IPS-15b (cell line): ENCODE measurements around the gene LIMS2.

Source experiments
- H3K27me3 ChIP-seq: one replicate; pipeline ENCODE4 v1.6.1; 2013; ENCODE audit warnings: low read length; ENCODE audit not compliant: control insufficient read depth, insufficient read depth
- H3K36me3 ChIP-seq: one replicate; pipeline ENCODE4 v1.6.1; 2013; ENCODE audit warnings: low read length; ENCODE audit not compliant: control insufficient read depth, insufficient read depth
- H3K4me1 ChIP-seq: one replicate; pipeline ENCODE4 v1.6.1; 2013; ENCODE audit warnings: mild to moderate bottlenecking, low read length; ENCODE audit not compliant: control insufficient read depth, insufficient read depth
- H3K4me3 ChIP-seq: one replicate; pipeline ENCODE4 v1.5.1; 2013; ENCODE audit warnings: low read depth, low read length
- H3K9ac ChIP-seq: one replicate; pipeline ENCODE4 v1.6.1; 2013; ENCODE audit warnings: low read depth, mild to moderate bottlenecking, low read length
- H3K9me3 ChIP-seq: one replicate; pipeline ENCODE4 v1.6.1; 2013; ENCODE audit warnings: mild to moderate bottlenecking, low read length; ENCODE audit not compliant: control insufficient read depth, insufficient read depth

LIMS2 gene

DNA sequence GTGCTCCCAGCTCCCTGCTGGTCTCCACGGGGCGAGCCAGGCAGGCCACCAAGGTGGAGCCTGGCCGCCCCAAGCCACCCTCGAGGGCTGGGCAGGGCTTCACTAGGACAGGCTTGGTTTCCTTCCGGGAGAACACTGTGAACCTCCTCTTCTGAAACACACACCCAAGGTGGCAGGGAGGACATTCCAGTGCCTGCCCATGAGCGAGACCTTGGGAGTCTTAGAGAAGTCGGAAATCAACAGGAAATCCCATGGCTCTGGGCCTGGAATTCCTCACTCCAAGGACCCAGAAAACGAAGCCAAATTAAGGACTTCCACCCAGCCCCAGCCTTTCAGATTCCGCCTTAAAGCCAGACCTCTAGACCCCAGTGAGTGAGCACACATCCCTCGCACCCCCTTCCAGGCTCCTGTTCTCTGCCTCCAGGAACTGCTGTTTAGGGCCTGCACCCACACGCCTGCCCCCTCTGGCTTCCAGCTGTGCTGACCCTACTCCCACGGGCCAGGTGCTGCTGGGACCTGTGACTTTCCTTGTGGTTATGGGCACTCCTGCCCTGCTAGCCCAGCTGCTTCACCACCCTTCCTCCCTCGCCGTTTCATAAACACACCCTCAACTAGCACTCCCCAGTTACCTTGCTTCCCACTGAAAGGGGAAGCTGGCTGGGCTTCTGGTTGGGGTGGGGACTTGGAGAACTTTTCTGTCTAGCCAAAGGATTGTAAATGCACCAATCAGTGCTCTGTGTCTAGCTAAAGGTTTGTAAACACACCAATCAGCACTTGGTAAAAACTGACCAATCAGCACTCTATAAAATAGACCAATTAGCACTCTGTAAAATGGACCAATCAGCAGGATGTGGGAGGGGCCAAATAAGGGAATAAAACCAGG is 15.7 kb downstream of the LIMS2 start:
- Histone ChIP-seq H3K9me3 (no peaks in the 10 kb centered on the region), H3K4me3 (no peak overlapping the region), H3K27me3 (peaks cover 10% of the 10 kb centered on the region), H3K4me1 (no peaks in the 10 kb centered on the region), H3K36me3 (no peaks in the 10 kb centered on the region), H3K9ac (no peak overlapping the region)

DNA sequence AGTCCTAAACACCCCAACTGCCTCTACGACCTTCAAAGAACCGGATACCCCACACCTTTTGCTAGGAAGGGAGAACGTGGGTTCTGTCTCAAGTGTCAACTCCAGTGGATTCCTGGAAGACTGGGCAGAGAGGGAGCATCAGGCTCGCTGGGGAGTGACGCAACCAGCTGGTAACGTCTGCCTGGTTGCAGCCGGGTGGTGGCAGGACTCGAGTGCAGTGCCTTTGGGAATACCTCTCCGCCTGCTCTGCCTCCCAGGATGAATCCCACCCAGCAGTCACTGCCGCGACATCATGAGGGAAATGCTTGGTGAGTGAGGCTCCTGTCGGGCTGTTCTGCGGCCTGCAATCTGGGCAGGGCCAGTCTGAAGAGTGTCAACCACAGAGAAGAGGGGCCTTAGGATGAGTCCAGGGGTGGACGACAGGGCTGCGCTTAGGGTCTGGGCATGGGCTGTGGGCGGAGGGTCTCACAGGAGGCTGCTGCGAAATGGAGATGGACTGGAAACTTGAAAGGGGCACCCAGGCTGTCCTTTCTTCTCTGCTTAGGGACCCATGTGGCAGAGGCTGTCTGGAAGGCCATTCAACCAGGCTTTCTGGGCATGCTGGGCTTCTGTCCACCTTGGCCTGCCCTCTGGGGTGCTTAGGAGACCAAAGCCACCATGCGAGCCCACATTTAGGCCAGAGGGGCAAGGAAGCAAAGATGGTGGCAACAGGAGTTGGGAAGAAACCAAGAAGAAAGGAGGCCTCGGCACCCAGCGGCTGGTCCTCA is 16.5 kb downstream of the LIMS2 start:
- no peak overlapping the region for H3K4me3 ChIP-seq
- H3K9me3 ChIP-seq, result no peaks in the 10 kb centered on the region
- no peaks in the 10 kb centered on the region for H3K36me3 ChIP-seq
- no peak overlapping the region for H3K9ac ChIP-seq
- no peaks in the 10 kb centered on the region for H3K4me1 ChIP-seq
- peaks cover 6% of the 10 kb centered on the region for H3K27me3 ChIP-seq

DNA sequence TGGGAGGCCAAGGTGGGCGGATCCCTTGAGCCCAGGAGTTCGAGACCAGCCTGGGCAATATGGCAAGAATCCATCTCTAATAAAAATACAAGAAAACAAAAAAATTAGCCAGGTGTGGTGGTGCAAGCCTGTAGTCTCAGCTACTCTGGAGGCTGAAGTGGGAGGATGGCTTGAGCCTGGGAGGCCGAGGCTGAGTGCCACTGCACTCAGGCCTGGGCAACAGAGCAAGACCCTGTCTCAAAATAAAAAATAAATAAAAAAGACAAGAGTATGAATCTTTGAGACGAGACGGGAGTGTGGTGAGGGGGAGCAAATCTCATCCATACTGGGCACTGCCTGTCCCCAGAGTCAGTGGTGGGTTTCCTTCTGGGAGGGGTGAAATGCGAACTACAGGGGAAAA is 17.2 kb downstream of the LIMS2 start:
- Histone ChIP-seq H3K4me3 (no peak overlapping the region), H3K4me1 (no peaks in the 10 kb centered on the region), H3K36me3 (no peaks in the 10 kb centered on the region), H3K9ac (no peak overlapping the region), H3K9me3 (no peaks in the 10 kb centered on the region), H3K27me3 (peaks cover under 1% of the 10 kb centered on the region)

DNA sequence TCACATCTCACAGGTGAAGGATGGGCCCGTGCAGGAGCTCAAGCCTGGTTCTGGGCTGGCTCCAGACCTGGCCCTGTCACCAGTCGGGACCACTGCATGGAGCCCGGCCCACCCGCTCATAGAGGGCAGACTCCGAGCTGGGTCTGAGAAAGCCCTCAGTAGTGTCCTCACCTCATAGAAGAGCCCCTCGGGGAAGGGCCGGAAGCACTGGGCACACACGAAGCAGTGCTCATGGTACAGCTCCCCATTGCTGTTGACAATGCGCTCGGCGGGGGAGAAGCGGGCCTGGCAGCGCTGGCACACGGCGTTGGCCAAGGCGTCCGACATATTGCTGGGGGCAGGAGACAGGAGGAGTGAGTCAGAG is 18.1 kb downstream of the LIMS2 start:
- no peaks in the 10 kb centered on the region for H3K36me3 ChIP-seq
- no peaks in the 10 kb centered on the region for H3K4me1 ChIP-seq
- no peaks in the 10 kb centered on the region for H3K9me3 ChIP-seq
- H3K9ac ChIP-seq, result no peak overlapping the region
- H3K4me3 ChIP-seq, result no peak overlapping the region
- no peaks in the 10 kb centered on the region for H3K27me3 ChIP-seq

DNA sequence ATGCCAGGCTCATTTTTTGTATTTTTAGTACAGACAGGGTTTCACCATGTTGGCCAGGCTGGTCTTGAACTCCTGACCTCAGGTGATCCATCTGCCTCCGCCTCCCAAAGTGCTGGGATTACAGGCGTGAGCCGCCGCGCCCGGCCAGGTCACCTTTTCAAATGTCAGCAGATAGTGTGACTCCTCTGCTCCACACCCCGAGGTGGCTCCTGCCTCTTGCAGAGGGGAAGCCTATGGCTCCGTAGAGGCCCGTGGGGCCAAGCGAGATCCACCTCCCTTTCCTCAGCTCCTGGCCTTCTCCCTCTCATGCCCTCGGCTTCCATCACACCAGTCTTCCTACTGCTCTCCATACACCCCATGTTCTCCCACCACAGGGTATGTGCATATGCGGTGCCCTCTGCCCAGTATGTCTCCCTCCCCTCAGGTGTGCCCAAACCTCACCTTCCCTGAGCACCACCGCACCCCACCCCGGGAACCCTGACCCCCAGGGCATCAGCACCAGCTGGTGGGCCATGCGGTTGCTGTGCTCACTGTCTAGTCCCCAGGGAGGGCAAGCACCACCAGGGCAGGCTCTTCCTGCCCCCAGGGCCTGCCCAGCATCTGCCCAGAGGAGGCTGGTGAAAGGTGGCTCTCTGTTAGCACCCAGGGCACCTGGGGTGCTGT is 18.6 kb downstream of the LIMS2 start:
- Histone ChIP-seq H3K4me3 (no peak overlapping the region), H3K4me1 (no peaks in the 10 kb centered on the region), H3K27me3 (no peaks in the 10 kb centered on the region), H3K36me3 (no peaks in the 10 kb centered on the region), H3K9me3 (no peaks in the 10 kb centered on the region), H3K9ac (no peak overlapping the region)

DNA sequence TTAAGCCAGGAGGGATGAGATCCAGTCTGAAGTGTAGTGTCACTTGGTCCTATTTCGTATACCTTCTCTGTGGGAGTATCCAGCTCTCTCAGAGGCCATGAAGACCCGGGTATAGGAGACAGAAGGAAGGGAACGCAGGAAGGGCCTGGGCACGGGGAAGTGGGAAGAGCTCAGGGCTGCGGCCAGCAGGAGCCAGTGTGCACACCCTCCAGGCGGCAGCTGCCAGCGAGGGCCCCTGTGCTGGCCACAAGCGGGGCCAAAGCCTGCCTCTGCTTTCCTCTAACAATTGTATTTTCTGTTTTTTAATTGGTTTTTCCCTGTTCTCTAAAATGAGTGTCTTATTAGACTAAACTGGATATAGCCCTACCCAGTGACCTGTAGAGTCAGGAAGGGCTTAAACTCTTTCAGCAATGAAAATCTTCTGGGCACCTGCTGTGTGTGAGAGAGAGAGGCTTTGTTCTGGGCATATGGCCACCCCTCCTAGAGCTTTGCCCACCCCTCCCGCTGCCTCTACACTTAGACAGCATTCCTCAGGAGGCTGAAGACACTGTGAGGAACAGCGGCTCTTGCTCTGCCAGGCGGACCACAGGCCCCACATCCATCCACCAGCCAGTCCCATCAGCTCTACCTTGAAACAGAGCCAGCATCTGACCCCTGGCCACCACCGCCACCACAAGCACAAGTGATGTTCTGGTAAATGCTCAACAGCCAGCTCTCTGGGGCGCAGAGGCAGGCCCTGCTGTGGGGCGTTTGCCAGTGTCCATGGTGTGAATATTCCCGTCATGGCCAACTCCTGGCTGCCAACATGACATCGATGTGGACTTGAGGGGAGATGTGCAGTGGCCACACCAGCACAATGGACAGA is 19.9 kb downstream of the LIMS2 start:
- Histone ChIP-seq H3K4me1 (no peaks in the 10 kb centered on the region), H3K36me3 (no peaks in the 10 kb centered on the region), H3K9me3 (no peaks in the 10 kb centered on the region), H3K9ac (no peak overlapping the region), H3K4me3 (no peak overlapping the region), H3K27me3 (no peaks in the 10 kb centered on the region)

DNA sequence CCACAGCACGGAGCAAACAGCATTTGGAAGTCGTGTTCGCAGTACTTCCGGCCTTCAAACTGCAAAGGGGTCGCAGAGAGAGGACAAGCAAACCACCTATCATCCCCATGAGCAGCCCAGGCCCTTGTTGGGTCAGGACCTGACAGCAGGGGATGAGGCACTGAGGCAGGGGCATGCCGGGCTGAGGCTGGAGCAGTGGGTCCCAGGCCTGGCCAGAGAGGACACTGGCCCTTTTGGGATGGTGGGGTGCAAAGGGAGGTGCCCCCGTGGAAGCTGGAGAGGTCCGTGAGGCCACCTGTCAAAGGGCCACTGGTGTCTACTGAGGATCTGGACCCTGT is 20.5 kb downstream of the LIMS2 start:
- Histone ChIP-seq H3K4me3 (no peak overlapping the region), H3K9me3 (no peaks in the 10 kb centered on the region), H3K27me3 (no peaks in the 10 kb centered on the region), H3K36me3 (no peaks in the 10 kb centered on the region), H3K4me1 (no peaks in the 10 kb centered on the region), H3K9ac (no peak overlapping the region)

DNA sequence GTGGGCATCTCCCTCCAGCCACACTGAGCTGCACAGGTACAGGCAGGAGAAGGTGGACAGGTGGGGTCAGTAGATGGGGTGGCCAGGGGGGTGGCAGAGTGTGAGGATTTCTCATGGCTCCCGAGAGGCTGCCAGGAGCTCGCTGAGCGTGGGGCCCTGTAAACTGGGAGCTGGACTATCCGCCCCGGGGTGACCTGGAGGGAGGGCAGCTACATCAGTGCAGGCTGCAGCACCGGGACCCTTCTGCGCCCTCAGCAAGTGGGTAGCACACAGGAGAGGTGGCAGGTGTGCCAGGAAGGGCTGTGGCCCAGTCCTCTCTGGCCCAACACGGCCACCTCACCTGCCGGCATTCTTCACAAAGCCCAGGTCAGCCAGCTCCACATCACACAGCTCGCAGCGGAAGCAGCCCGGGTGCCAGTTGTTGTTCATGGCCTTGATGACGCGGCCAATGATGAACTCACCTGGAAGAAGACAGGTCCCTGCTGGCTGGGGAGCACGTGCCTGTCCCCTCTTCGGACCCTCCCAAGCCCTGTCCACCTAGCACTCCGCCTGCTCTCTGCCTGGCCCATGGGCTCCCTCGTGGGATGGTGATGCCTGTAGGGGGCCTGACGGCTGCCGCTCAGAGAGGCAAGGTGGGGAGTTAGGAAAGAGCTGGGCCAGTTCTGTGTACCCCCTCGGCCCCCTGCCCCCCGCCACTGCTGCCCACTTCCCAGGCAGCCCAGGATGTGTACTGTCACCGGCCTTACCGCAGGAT is 21.1 kb downstream of the LIMS2 start:
- Histone ChIP-seq H3K4me3 (no peak overlapping the region), H3K9ac (no peak overlapping the region), H3K36me3 (no peaks in the 10 kb centered on the region), H3K9me3 (no peaks in the 10 kb centered on the region), H3K27me3 (no peaks in the 10 kb centered on the region), H3K4me1 (no peaks in the 10 kb centered on the region)

DNA sequence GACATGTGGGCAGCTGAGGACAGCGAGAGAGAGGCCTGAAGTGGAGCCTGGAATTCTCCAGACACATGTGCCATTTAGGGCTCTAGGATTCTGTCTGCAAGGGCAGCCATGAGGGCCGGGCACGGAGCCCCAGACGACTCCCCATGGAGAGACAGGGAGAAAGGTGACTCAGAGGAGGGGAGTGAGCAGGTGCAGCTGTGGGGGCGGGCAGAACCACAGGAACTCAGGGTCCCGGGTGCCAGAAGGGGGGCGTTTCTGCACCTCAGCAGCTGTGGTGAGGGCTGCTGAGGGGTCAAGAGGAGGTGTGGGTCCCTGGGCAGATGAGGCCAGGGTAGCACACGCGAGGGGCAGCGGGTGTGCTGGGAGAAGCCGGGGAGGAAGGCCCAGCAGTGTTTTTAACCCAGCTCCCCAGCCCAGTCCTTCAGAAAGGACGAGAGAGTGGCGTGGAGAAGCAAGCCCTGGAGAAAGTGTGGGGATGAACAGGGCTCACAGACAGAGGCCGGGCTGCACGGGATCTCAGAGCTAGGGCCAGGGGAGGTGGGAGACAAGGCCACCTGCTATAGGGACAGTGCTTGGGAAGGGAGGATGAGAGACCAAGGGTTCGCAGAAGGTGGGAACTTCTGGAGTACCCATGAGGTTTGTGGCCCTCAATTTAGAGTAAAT is 21.8 kb downstream of the LIMS2 start:
- Histone ChIP-seq H3K27me3 (no peaks in the 10 kb centered on the region), H3K4me3 (no peak overlapping the region), H3K9me3 (no peaks in the 10 kb centered on the region), H3K4me1 (no peaks in the 10 kb centered on the region), H3K36me3 (no peaks in the 10 kb centered on the region), H3K9ac (no peak overlapping the region)

DNA sequence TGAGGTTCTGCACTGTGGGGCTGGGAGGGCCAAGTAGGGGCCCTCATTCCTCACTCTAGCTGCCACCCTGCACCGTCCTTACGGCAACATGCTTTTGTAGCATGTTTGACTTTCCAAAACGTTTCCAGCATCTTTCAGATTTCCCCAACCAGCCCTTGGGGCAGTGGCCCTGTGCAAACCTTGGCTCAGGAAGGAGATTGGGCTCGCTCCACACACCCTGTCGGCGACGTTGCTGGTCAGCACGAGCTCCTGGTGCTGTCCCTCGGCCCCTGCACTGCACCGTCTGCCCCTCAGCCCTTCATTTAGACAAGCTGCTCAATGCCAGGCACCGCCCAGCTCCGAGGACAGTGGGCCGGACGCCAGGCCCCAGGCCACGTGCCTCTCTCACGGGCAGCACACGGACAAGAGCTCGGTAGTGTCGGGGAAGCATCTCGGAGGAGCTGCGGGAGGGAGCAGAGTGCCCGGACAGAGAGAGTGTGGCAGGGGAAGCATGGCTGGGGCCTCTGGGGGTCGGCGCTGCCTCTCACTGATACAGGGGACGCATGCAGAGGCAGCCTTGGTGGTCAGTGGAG is 22.5 kb downstream of the LIMS2 start:
- H3K27me3 ChIP-seq, result no peaks in the 10 kb centered on the region

More for the DNA sequence above, 22.5 kb downstream of the LIMS2 start:
- no peaks in the 10 kb centered on the region for H3K4me1 ChIP-seq
- H3K9me3 ChIP-seq, result no peaks in the 10 kb centered on the region
- H3K4me3 ChIP-seq, result no peak overlapping the region
- H3K36me3 ChIP-seq, result no peaks in the 10 kb centered on the region
- H3K9ac ChIP-seq, result no peak overlapping the region
